Measurements from ENCODE around the gene PDE6B. TPM values are rescaled to one million over a fixed set of nuclear protein-coding genes. Genes with fewer than 3 reads are reported as not detected.

PDE6B gene
- total and polyA plus RNA-seq, 2 of the 13 experiments (the other 11 are each of a cell fraction or from before 2014, with no cell fraction given) = 0.38 to 0.40 TPM

- TF ChIP-seq ZFP82 (CRISPR knock-in tag; IDR thresholded peaks at IDR 0.05; ENCODE audit: borderline replicate concordance) (peak; percentile 98; the same call in 1 of the 2 replicates), HOXD1 (CRISPR knock-in tag; IDR thresholded peaks at IDR 0.05) (no peak; the same call in 1 of the 2 replicates), ZNF549 (CRISPR knock-in tag; IDR thresholded peaks at IDR 0.05) (no peak), CBX1 (IDR thresholded peaks at IDR 0.05; ENCODE audit: low read depth) (peak; percentile 55), SMAD9 (CRISPR knock-in tag; IDR thresholded peaks at IDR 0.05) (no peak; the same call in 1 of the 2 replicates), ZNF331 (CRISPR knock-in tag; IDR thresholded peaks at IDR 0.05) (peak; percentile 66; the same call in 1 of the 2 replicates), ATF4 (CRISPR knock-in tag; IDR thresholded peaks at IDR 0.05) (no peak), SPEN (CRISPR knock-in tag; IDR thresholded peaks at IDR 0.05; ENCODE audit: low read depth) (peak; percentile 79; the same call in 1 of the 2 replicates), SAP130 (CRISPR knock-in tag; IDR thresholded peaks at IDR 0.05; ENCODE audit: low read depth) (peak; percentile 75), ZBTB8A (CRISPR knock-in tag; IDR thresholded peaks at IDR 0.05; ENCODE audit: borderline replicate concordance, low read depth) (0 out of 2 replicates have a peak, but pooled peaks have one; percentile 49), REPIN1 (CRISPR knock-in tag; IDR thresholded peaks at IDR 0.05; ENCODE audit: borderline replicate concordance, low read depth) (peak; percentile 64), REXO4 (CRISPR knock-in tag; IDR thresholded peaks at IDR 0.05; ENCODE audit: borderline replicate concordance) (no peak), RFXAP (CRISPR knock-in tag; IDR thresholded peaks at IDR 0.05; ENCODE audit: borderline replicate concordance) (peak; percentile 75; the same call in 1 of the 2 replicates), ZNF850 (CRISPR knock-in tag; conservative IDR thresholded peaks at IDR 0.05) (peak; percentile 74; the same call in 1 of the 2 replicates), CENPT (CRISPR knock-in tag; IDR thresholded peaks at IDR 0.05; ENCODE audit: low read depth) (no peak), PAX8 (CRISPR knock-in tag; IDR thresholded peaks at IDR 0.05; ENCODE audit: borderline replicate concordance) (peak; percentile 77; the same call in 1 of the 2 replicates), STAG1 (CRISPR knock-in tag; IDR thresholded peaks at IDR 0.05) (peak; percentile 67), ZNF33A (CRISPR knock-in tag; IDR thresholded peaks at IDR 0.05; ENCODE audit: borderline replicate concordance) (no peak), POLR2A (IDR thresholded peaks at IDR 0.05; ENCODE audit: insufficient read depth in 1 of 2, low read depth in 2 of 2, low read length in 2 of 2) (peak in 1 of 2 experiments; percentile 84; a peak in 2 of 4 replicates), TBL1XR1 (IDR thresholded peaks at IDR 0.05; ENCODE audit: borderline replicate concordance, low read length, partially characterized antibody) (peak; percentile 29), JUNB (CRISPR knock-in tag; IDR thresholded peaks at IDR 0.05; ENCODE audit: borderline replicate concordance) (no peak), TP53 (CRISPR knock-in tag; conservative IDR thresholded peaks at IDR 0.05) (peak; percentile 10; the same call in 1 of the 2 replicates), ZNF281 (CRISPR knock-in tag; IDR thresholded peaks at IDR 0.05; ENCODE audit: borderline replicate concordance) (no peak; the same call in 1 of the 2 replicates), RFX3 (CRISPR knock-in tag; IDR thresholded peaks at IDR 0.05) (no peak)
- TF ChIP-seq, protein P1, sequence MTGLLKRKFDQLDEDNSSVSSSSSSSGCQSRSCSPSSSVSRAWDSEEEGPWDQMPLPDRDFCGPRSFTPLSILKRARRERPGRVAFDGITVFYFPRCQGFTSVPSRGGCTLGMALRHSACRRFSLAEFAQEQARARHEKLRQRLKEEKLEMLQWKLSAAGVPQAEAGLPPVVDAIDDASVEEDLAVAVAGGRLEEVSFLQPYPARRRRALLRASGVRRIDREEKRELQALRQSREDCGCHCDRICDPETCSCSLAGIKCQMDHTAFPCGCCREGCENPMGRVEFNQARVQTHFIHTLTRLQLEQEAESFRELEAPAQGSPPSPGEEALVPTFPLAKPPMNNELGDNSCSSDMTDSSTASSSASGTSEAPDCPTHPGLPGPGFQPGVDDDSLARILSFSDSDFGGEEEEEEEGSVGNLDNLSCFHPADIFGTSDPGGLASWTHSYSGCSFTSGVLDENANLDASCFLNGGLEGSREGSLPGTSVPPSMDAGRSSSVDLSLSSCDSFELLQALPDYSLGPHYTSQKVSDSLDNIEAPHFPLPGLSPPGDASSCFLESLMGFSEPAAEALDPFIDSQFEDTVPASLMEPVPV (CRISPR knock-in tag; IDR thresholded peaks at IDR 0.05) = no peak
Observed at GRCh38 chr4:674172-675035, 49.0 kb downstream of the PDE6B start, which contains the start of the genes ATP5ME and MYL5 (continued).
